Ecto neural progenitor cell (in vitro differentiated cells): ENCODE results near the gene TRIM44.
A peak's percentile ranks its signal among the peaks of the same experiment; 100 is the strongest.
"Not testable (repeated sequence)": the region's sequence is repeated elsewhere in the genome, so short reads cannot be mapped to it uniquely, and the experiment has no call there.

Source experiments
- DNase-seq: peaks from one replicate; pipeline ENCODE4 v3.0.0-alpha.2; 2018; ENCODE audit warnings: low spot score

Gene TRIM44

DNA sequence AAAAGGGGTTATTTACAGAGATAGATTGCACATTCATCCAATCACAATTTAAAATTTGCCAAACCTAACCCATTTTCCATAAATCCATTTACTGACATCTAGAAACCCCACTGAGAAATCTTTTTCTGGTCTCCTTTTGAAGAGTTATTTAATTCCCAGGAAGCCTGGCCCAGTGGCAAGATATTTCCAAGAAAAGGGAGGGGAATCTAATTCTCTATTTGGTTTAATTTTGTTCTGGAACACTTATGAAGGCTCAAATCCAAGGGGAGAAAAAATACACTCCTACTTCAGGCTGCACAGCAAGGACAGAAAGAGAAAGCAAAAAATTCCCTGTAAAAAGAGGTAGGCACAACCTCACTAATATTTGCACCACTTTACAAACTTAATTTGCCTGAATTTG, 193.1 kb downstream of the TRIM44 start:
- no peak for DNase-seq

DNA sequence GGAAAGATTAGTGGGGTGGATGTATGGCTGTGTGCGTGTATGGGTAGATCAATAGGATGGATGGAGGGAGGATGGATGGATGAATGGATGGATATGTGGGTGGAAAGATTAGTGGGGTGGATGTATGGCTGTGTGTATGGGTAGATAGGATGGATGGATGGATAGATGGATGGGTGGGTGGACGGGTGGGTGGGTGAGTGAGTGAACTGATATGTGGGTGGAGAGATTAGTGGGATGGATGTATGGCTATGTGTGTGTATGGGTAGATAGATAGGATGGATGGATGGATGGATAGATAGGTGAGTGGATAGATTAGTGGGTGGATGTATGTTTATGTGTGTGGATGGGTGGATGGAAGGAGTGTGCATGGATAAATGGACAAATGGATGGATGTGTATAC, 193.7 kb downstream of the TRIM44 start:
- DNase-seq = no peak

DNA sequence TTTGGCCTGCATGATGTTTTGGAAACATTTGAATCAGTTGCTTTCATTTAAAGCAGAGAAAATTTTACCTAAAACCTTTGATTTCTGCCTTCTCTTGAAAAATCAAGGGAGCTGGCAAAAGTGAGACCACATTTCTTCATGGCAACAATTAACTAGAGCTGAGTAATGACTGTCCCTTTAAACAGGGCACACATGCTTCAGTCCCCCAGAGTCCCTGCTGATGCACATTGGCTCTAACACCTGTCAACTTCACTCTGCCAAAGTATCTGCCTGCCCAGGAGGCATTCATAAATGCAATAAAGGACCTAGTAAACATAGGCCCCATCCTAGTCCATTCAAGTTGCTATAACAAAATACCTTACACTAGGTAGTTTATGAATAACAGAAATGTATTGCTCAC, 194.2 kb downstream of the TRIM44 start:
- no peak for DNase-seq

DNA sequence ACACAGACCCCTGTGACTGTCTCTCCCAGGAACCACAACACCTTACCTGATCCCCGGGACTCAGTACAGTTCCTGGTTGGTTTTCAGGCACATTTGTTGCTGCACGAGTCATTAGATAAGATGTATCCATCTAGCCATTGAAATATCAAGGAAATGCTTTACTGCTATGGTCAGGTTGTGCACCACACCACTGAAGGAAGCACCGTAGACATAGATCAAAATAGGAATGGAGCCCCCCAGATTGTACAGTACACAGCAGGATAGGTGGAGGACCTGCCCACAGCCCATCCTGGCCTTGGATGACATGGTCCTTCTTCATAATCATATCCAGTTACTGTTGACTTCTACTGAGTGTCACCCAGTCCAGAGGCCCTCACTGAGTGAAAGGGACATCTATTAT, 195.3 kb downstream of the TRIM44 start:
- peak; percentile 0 for DNase-seq

DNA sequence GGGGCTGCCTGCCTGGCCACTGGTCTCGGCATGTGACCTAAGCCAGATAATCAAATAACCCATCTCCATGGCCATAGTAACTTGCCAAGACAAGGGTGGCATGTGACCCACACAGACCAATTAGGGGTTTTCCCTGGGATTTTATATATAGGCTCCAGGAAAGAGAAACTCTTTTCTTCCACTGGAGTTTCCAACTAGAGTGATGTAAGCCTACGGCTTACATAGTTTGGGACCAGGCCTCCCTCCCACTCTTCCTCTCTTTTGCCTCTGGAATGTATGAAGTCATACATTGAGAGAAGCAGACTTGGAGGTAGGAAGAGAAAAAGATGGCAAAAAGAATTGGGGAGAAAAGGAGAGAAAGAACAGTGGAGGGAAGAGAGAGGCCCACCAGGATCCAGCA, 196.7 kb downstream of the TRIM44 start:
- DNase-seq = no peak

DNA sequence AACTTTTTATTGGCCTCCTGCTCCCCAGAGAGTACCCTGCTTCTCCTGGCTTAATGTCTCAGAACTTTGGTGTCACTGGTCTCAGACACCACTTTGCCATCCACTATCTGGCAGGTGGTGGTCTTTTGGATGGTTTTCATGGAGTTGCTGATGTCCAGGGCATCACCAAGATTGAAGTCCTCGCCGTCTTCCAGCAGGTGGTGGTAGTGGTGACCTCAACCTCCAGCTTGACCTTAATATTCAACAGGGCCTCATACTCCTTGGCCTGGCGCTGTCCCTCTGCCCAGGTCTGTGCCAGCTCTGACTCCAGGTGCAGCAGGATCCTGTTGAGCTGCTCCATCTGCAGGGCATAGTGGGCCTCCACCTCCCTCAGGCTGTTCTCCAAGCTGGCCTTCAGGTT, 197.6 kb downstream of the TRIM44 start:
- DNase-seq = not testable (repeated sequence)

DNA sequence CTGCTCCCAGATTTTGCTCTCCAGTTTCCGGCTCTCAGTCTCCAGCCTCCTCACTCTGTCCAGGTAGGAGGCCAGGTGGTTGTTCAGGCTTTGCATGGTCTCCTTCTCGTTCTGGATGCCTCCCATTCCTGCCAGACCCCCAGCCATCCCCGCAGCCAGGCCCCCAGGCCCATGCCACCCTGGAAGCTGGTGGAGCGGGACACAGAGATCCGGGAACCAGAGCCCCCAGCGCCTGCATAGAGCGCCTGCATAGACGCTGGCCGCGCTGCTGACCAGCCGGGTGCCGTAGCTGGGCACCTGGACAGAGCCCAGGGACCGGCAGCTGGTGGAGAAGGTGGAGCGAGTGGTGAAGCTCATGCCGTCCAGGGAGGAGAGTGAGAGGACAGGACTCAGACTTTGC, 198.6 kb downstream of the TRIM44 start:
- DNase-seq = no peak

DNA sequence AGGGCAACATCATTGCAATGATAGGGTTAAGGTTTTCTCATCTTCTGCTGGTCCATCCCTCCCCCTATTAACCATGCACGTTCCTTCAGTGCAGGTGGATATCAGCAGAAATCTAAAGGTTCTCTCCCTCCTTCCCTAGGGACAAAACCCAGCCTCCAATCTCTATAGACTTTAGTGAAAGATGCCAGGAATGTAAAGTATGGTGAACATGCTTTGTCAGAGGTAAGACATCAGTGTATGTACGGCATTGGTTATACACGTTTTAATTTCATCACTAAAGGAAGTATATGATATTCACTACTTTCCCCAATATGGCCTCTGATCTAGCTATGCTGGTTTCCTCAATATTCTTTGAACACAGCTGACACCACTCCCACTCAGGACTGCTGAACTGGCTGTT, 200.1 kb downstream of the TRIM44 start:
- no peak for DNase-seq

DNA sequence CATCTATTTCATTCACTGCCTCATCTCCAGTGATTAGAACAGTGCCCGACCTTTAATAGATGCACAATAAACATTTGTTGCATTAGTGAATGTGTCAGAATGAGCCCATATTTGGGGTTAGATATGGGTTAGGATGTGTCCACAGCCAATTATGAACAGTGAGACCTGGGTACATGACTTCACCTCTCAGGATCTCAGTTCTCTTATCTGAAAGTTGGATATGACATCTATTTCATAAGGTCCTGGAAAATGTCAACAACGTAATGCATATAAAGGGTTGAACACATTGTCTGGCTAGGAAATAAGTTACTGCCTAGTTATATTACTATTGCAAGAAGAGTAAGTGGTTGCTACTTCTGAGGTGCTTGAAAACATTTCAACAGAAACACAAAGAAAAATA, 201.6 kb downstream of the TRIM44 start:
- no peak for DNase-seq

DNA sequence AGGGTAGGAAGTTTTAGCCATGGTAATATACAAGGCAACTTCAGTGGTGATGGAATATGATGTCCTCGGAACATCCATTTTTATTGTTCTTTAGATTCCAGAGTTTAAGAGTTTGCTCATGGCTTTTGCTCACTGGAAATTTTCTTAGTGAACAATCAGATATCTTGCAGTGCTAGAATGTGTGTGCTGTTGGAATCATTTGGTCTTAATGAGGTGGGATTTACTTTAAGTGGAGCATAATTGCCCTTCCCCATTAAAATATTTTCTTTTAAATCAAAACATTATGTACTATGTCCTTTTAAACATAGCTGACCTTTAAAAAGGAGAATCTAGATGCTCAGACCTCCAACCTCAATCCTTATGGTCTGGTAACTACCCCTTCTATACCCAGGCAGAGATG, 204.0 kb downstream of the TRIM44 start:
- no peak for DNase-seq
